AG08395 (cell line): ENCODE measurements around the gene CD86.
"Not testable (repeated sequence)": the region's sequence is repeated elsewhere in the genome, so short reads cannot be mapped to it uniquely, and the experiment has no call there.

Experiments used
- DNase-seq: peaks from one replicate; pipeline ENCODE4 v3.0.0; 2012; ENCODE audit warnings: mixed read lengths, low spot score

The CD86 gene

GRCh38 chr3:122055215-122055614 is at the start of gene CD86:
Gene CD86, plus strand, starts transcription at chr3:122055362. Its CDS starts 128 bp downstream, at chr3:122055490.
- no peak for DNase-seq

- DNase-seq: no peak
Measured at GRCh38 chr3:122006267-122006666, 48.9 kb upstream of the CD86 start.

GRCh38 chr3:122008166-122008565 is 47.0 kb upstream of the CD86 start:
- DNase-seq: no peak

- no peak for DNase-seq
Measured at GRCh38 chr3:122010506-122010905, 44.7 kb upstream of the CD86 start.

GRCh38 chr3:122011396-122011795 is 43.8 kb upstream of the CD86 start:
- DNase-seq: no peak

- no peak for DNase-seq
Measured at GRCh38 chr3:122012821-122013220, 42.3 kb upstream of the CD86 start.

- DNase-seq: no peak
Measured at GRCh38 chr3:122013448-122013925, 41.7 kb upstream of the CD86 start.

- DNase-seq: no peak
Measured at GRCh38 chr3:122014741-122015140, 40.4 kb upstream of the CD86 start.

GRCh38 chr3:122019493-122019892 is 35.7 kb upstream of the CD86 start:
- no peak for DNase-seq

GRCh38 chr3:122021037-122021436 is 34.1 kb upstream of the CD86 start:
- DNase-seq: no peak

GRCh38 chr3:122021811-122022401 is 33.3 kb upstream of the CD86 start, which contains the start of gene ILDR1:
Gene ILDR1, minus strand, starts transcription at chr3:122022247. Its CDS starts 170 bp downstream, at chr3:122022077.
- no peak for DNase-seq

- DNase-seq: no peak
Measured at GRCh38 chr3:122023335-122023910, 31.7 kb upstream of the CD86 start.

GRCh38 chr3:122024800-122025199 is 30.4 kb upstream of the CD86 start:
- DNase-seq: no peak

GRCh38 chr3:122025296-122025695 is 29.9 kb upstream of the CD86 start:
- DNase-seq: no peak

- no peak for DNase-seq
Measured at GRCh38 chr3:122030381-122031122, 24.6 kb upstream of the CD86 start.

GRCh38 chr3:122031123-122031468 is 24.1 kb upstream of the CD86 start:
- DNase-seq: no peak

- no peak for DNase-seq
Measured at GRCh38 chr3:122032531-122032930, 22.6 kb upstream of the CD86 start.

GRCh38 chr3:122033023-122033422 is 22.1 kb upstream of the CD86 start:
- no peak for DNase-seq

- DNase-seq: not testable (repeated sequence)
Measured at GRCh38 chr3:122047296-122047695, 7.9 kb upstream of the CD86 start.

GRCh38 chr3:122047773-122048172 is 7.4 kb upstream of the CD86 start:
- not testable (repeated sequence) for DNase-seq

- no peak for DNase-seq
Measured at GRCh38 chr3:122052968-122053367, 2.2 kb upstream of the CD86 start.

GRCh38 chr3:122057671-122058070 is 2.5 kb downstream of the CD86 start:
- DNase-seq: no peak

- DNase-seq: no peak
Measured at GRCh38 chr3:122058294-122058693, 3.1 kb downstream of the CD86 start.
